ENCODE measurements around the gene TSPAN17. TPM values are rescaled to one million over a fixed set of nuclear protein-coding genes. Genes with fewer than 3 reads are reported as not detected.
"Not testable (repeated sequence)": the region's sequence is repeated elsewhere in the genome, so short reads cannot be mapped to it uniquely, and the experiment has no call there.

Gene TSPAN17
- total RNA-seq, 4 donors from 2014 or later = 12.1 to 24.1 (median 15.6) TPM

GRCh38 chr5:176697934-176698538 is 50.8 kb downstream of the TSPAN17 start:
- WGBS, 2 donors = 49% methylated on average over 9 of the region's 9 CpGs
- intact Hi-C loops (cut with DNase I; ENCODE audit: low total_unique reads) = no loop called here
- TF ChIP-seq CTCF (IDR thresholded peaks at IDR 0.05) (no peak), POLR2A (IDR thresholded peaks at IDR 0.05) (no peak)
- DNase-seq (ENCODE audit: low spot score in 2 of 2) = no peak
- H3K4me3 ChIP-seq (ENCODE audit: low read depth, poor library complexity, severe bottlenecking) = no peak overlapping the region

GRCh38 chr5:176699446-176699845 is 52.2 kb downstream of the TSPAN17 start:
- H3K4me3 ChIP-seq (ENCODE audit: low read depth, poor library complexity, severe bottlenecking); intact Hi-C loops (cut with DNase I; ENCODE audit: low total_unique reads); DNase-seq (ENCODE audit: low spot score in 2 of 2): not testable (repeated sequence)
- WGBS, 2 donors = 80 to 82% methylated on average over 5 of the region's 5 CpGs

GRCh38 chr5:176700239-176700847 is 53.1 kb downstream of the TSPAN17 start:
- DNase-seq (ENCODE audit: low spot score in 2 of 2) = no peak
- TF ChIP-seq CTCF (IDR thresholded peaks at IDR 0.05) (no peak), POLR2A (IDR thresholded peaks at IDR 0.05) (no peak)
- 20 to 23% methylated on average over 16 of the region's 16 CpGs for WGBS, 2 donors
- intact Hi-C loops (cut with DNase I; ENCODE audit: low total_unique reads) = no loop called here
- no peak overlapping the region for H3K4me3 ChIP-seq (ENCODE audit: low read depth, poor library complexity, severe bottlenecking)

- 80 to 82% methylated on average over 27 of the region's 27 CpGs for WGBS, 2 donors
- DNase-seq (ENCODE audit: low spot score in 2 of 2) = no peak
- H3K4me3 ChIP-seq (ENCODE audit: low read depth, poor library complexity, severe bottlenecking) = no peak overlapping the region
- intact Hi-C loops (cut with DNase I; ENCODE audit: low total_unique reads) = no loop called here
- TF ChIP-seq CTCF (IDR thresholded peaks at IDR 0.05) (no peak), POLR2A (IDR thresholded peaks at IDR 0.05) (no peak)
These were observed 55.7 kb downstream of the TSPAN17 start for GRCh38 chr5:176702671-176703641.

- no peak overlapping the region for H3K4me3 ChIP-seq (ENCODE audit: low read depth, poor library complexity, severe bottlenecking)
- intact Hi-C loops (cut with DNase I; ENCODE audit: low total_unique reads) = no loop called here
- DNase-seq (ENCODE audit: low spot score in 2 of 2) = no peak
- no peak for TF ChIP-seq CTCF (IDR thresholded peaks at IDR 0.05)
- TF ChIP-seq POLR2A (IDR thresholded peaks at IDR 0.05) = no peak
- 83 to 88% methylated on average over 13 of the region's 13 CpGs for WGBS, 2 donors
These were observed 56.6 kb downstream of the TSPAN17 start for GRCh38 chr5:176703857-176704256.

GRCh38 chr5:176704355-176704754 is 57.1 kb downstream of the TSPAN17 start:
- 89 to 93% methylated on average over 3 of the region's 3 CpGs for WGBS, 2 donors
- no peak for TF ChIP-seq POLR2A (IDR thresholded peaks at IDR 0.05)
- no peak for TF ChIP-seq CTCF (IDR thresholded peaks at IDR 0.05)
- H3K4me3 ChIP-seq (ENCODE audit: low read depth, poor library complexity, severe bottlenecking) = no peak overlapping the region
- intact Hi-C loops (cut with DNase I; ENCODE audit: low total_unique reads) = no loop called here
- no peak for DNase-seq (ENCODE audit: low spot score in 2 of 2)

All from lower leg skin (tissue), 4 donors.